ENCODE data around the gene H2BK1. TPM values are rescaled to one million over a fixed set of nuclear protein-coding genes. Genes with fewer than 3 reads are reported as not detected.

Gene H2BK1
- total RNA-seq, 1 donor from 2014 or later: not detected

DNA sequence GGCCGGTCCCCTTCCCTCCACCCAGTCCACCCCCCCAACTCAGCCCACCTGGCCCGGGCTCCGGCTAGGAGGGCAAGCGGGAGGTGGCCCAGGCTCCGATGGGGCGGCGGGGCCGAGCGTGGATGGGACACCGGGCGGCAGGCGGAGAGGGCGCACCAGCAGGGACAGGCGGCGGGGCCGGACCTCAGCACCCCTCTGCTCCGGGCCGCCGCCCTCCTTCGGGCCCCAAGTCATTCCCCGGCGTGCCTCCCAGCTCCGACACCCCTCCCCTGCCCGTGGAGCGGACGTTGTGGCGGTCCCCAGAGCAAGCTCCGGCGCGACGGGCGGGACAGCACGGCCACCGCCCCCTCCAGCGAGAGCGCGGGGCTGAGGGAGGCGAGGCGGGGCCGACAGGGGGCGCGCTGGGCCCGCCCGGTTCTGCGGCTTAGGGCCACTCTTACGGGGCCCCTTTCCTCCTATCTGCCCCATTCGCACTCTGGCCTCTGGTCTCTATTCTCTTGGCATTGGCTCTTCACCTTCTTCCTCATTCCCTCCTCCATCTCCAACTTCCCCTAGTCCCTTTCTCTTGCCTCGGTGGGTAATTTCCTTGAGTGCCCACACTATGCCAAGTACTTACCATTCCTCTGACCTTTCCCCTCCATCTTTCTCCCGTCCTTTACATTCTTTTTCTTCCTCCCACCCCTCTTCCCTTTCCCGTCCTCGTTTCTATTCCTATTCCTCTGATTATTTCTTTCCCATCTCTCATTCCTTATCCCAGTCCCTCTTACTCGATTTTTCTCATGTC is 42.1 kb downstream of the H2BK1 start:
- H3K36me3 ChIP-seq: no peaks in the 10 kb centered on the region
- H3K27me3 ChIP-seq: peaks cover 19% of the 10 kb centered on the region
- no peak for DNase-seq (ENCODE audit: low spot score in 2 of 2)
- H3K4me3 ChIP-seq: peak overlapping the region; percentile 58 to 65
- H3K27ac ChIP-seq: no peak overlapping the region
- no peaks in the 10 kb centered on the region for H3K9me3 ChIP-seq
- peaks cover 7 to 12% of the 10 kb centered on the region in 2 donors for H3K4me1 ChIP-seq
- peak; percentile 31 to 58 (median 42) for TF ChIP-seq CTCF (IDR thresholded peaks at IDR 0.05)
- intact Hi-C loops (cut with DNase I): no loop called here

- H3K4me3 ChIP-seq: peak within 1 kb of the TSS; percentile 58 to 65
- H3K9me3 ChIP-seq: no peaks in the 10 kb centered on the region
- intact Hi-C loops (cut with DNase I): no loop called here
- peaks cover 13% of the 10 kb centered on the region for H3K27me3 ChIP-seq
- H3K36me3 ChIP-seq: no peaks in the 10 kb centered on the region
- no peak for DNase-seq (ENCODE audit: low spot score in 2 of 2)
- H3K27ac ChIP-seq: no peak within 1 kb of the TSS
- H3K4me1 ChIP-seq: peaks cover 7 to 12% of the 10 kb centered on the region in 2 donors
- TF ChIP-seq CTCF (IDR thresholded peaks at IDR 0.05): no peak
Observed at GRCh38 chr7:151167197-151167961, 42.9 kb downstream of the H2BK1 start, which contains the start of gene GBX1. Gene GBX1 (minus strand): TSS chr7:151167694. CDS start chr7:151167548, 146 bp downstream.

DNA sequence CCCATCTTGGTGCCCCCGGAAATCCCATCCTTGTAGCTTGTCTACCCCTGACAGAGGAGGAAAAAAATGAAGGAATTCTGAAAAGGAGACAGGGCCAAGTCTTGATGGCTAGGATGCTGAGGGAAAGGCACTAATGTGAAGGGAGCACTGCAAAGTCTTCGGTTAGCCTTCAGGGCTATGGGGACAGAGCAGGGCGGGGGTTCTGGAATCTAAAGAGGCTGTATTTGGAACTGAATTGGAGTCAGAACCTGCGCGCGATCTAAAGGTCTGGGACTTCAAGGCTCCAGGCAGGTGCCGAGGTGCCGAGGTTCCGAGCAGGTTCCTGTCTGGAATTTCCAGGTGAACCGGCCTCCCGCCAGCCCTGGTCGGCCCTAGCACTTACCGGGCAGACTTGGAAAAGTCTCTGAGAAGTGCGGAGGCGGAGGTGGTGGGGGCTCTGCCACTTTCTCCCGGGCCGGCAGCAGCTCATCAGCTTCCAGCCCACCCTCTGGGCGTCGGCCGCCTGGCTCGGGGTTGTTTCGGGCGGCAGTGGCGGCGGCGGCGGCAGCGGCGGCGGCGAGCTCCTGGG is 43.6 kb downstream of the H2BK1 start:
- intact Hi-C loops (cut with DNase I): no loop called here
- peak overlapping the region; percentile 58 to 65 for H3K4me3 ChIP-seq
- no peak overlapping the region for H3K27ac ChIP-seq
- no peak for TF ChIP-seq CTCF (IDR thresholded peaks at IDR 0.05)
- H3K36me3 ChIP-seq: no peaks in the 10 kb centered on the region
- H3K4me1 ChIP-seq: peaks cover 7 to 12% of the 10 kb centered on the region in 2 donors
- H3K27me3 ChIP-seq: peaks cover 13% of the 10 kb centered on the region
- no peaks in the 10 kb centered on the region for H3K9me3 ChIP-seq
- no peak for DNase-seq (ENCODE audit: low spot score in 2 of 2)

DNA sequence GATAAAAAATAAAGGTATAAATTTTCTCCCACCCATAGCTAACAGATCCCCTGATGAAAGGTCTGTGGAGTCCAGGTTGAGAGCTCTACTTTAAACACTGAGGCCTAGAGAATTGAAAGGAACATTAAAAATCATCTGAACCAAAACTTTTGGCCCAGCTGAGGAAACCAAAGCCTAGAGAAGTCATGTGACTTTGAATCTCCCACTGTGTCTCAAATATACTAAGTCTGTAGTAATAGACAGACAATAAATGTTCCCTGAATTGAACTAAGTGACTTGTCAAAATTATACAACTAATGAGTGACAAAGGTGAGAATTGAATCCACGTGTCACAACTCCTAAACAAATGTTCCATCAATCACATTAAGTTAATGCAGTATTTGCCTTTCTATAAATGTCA is 48.5 kb downstream of the H2BK1 start:
- no peak for DNase-seq (ENCODE audit: low spot score in 2 of 2)
- Histone ChIP-seq H3K9me3 (no peaks in the 10 kb centered on the region), H3K27me3 (peaks cover 4% of the 10 kb centered on the region), H3K4me1 (peaks cover 1 to 2% of the 10 kb centered on the region in 2 donors), H3K4me3 (no peak overlapping the region), H3K27ac (no peak overlapping the region), H3K36me3 (no peaks in the 10 kb centered on the region)
- TF ChIP-seq CTCF (IDR thresholded peaks at IDR 0.05): no peak
- intact Hi-C loops (cut with DNase I): no loop called here

Other genes with a start within 250 kb of the H2BK1 start
- gene KCNH2, start 232.2 kb downstream of the H2BK1 start, total RNA-seq: not detected
- gene NOS3, start 219.5 kb downstream of the H2BK1 start, total RNA-seq: 185 TPM
- not detected for gene ATG9B, start 186.0 kb downstream of the H2BK1 start, total RNA-seq
- 50.8 TPM for gene ABCB8, start 182.0 kb downstream of the H2BK1 start, total RNA-seq
- not detected for gene ASIC3, start 162.0 kb downstream of the H2BK1 start, total RNA-seq
- gene CDK5, start 152.6 kb downstream of the H2BK1 start, total RNA-seq: 15.8 TPM
- gene SLC4A2, start 150.9 kb downstream of the H2BK1 start, total RNA-seq: 390 TPM
- 121 TPM for gene FASTK, start 129.7 kb downstream of the H2BK1 start, total RNA-seq
- 143 TPM for gene TMUB1, start 127.0 kb downstream of the H2BK1 start, total RNA-seq
- gene AGAP3, start 124.0 kb downstream of the H2BK1 start, total RNA-seq: 82.6 TPM
- gene GBX1, start 42.8 kb downstream of the H2BK1 start, total RNA-seq: not detected
- not detected for gene ASB10, start 23.2 kb downstream of the H2BK1 start, total RNA-seq
- 85.3 TPM for gene ABCF2, start 16.7 kb upstream of the H2BK1 start, total RNA-seq
- gene CHPF2, start 22.0 kb upstream of the H2BK1 start, total RNA-seq: 40.3 TPM
- gene SMARCD3, start 38.2 kb upstream of the H2BK1 start, total RNA-seq: 105 TPM
- 28.2 TPM for gene NUB1, start 131.3 kb upstream of the H2BK1 start, total RNA-seq
- gene WDR86, start 199.6 kb upstream of the H2BK1 start, total RNA-seq: 4.0 TPM
- not detected for gene CRYGN, start 229.7 kb upstream of the H2BK1 start, total RNA-seq

Data from ascending aorta (tissue), 2 donors.